Dermis blood vessel endothelial cell (primary cell): ENCODE measurements around the gene ALG8. TPM values are rescaled to one million over a fixed set of nuclear protein-coding genes. Genes with fewer than 3 reads are reported as not detected.
"Not testable (repeated sequence)": the region's sequence is repeated elsewhere in the genome, so short reads cannot be mapped to it uniquely, and the experiment has no call there.

Experiments used
- DNase-seq: peaks from one replicate; pipeline ENCODE4 v3.0.0; 2010
- total RNA-seq: library from RNA; depleted of rRNA; stranded (reverse); fragments of >200 nt; gene quantifications from 2 replicates; pipeline ENCODE4 v1.2.3, GENCODE V29; 2014

The ALG8 gene
- total RNA-seq, 1 donor from 2014 or later, result 17.9 TPM

- DNase-seq, result no peak
Observed at GRCh38 chr11:78067704-78068103, 71.7 kb downstream of the ALG8 start.

- no peak for DNase-seq
Observed at GRCh38 chr11:78066471-78066870, 73.0 kb downstream of the ALG8 start.

GRCh38 chr11:78065203-78065602 is 74.2 kb downstream of the ALG8 start:
- no peak for DNase-seq

- DNase-seq, result no peak
Observed at GRCh38 chr11:78063440-78064181, 75.8 kb downstream of the ALG8 start, which contains the start of gene THRSP. TSS of gene THRSP (plus strand) at chr11:78063861. CDS start at chr11:78063882, 21 bp downstream.

- DNase-seq, result no peak
Observed at GRCh38 chr11:78062671-78063070, 76.8 kb downstream of the ALG8 start.

GRCh38 chr11:78061921-78062311 is 77.5 kb downstream of the ALG8 start:
- DNase-seq, result no peak

GRCh38 chr11:78061088-78061920 is 78.1 kb downstream of the ALG8 start:
- no peak for DNase-seq

GRCh38 chr11:78060533-78060932 is 78.9 kb downstream of the ALG8 start:
- DNase-seq, result no peak

- DNase-seq, result not testable (repeated sequence)
Observed at GRCh38 chr11:78059749-78060328, 79.6 kb downstream of the ALG8 start.

- DNase-seq, result no peak
Observed at GRCh38 chr11:78057462-78058055, 81.9 kb downstream of the ALG8 start.

GRCh38 chr11:78056093-78056492 is 83.3 kb downstream of the ALG8 start:
- DNase-seq, result no peak

- DNase-seq, result no peak
Observed at GRCh38 chr11:78054971-78055370, 84.5 kb downstream of the ALG8 start.

GRCh38 chr11:78050964-78051831 is 88.2 kb downstream of the ALG8 start:
- DNase-seq, result no peak

Other genes with a start within 250 kb of the ALG8 start
- 33.8 and 45.1 TPM in 2 replicates for gene INTS4, start 145.0 kb downstream of the ALG8 start, total RNA-seq
- 0.51 and 1.1 TPM in 2 replicates for gene KCTD14, start 116.3 kb downstream of the ALG8 start, total RNA-seq
- gene THRSP, start 75.8 kb downstream of the ALG8 start, total RNA-seq, result not detected in 2 replicates
- 67.6 and 105 TPM in 2 replicates for gene NDUFC2, start 59.8 kb downstream of the ALG8 start, total RNA-seq
- 11.7 and 15.6 TPM in 2 replicates for gene KCTD21, start 49.0 kb upstream of the ALG8 start, total RNA-seq
- gene USP35, start 49.3 kb upstream of the ALG8 start, total RNA-seq, result 8.1 and 9.7 TPM in 2 replicates